HTR-8/SVneo (cell line): ENCODE measurements around the gene ZNF175.
"Not testable (repeated sequence)": the region's sequence is repeated elsewhere in the genome, so short reads cannot be mapped to it uniquely, and the experiment has no call there.

Source experiments
- DNase-seq: peaks from one replicate; pipeline ENCODE4 v3.0.0; 2011; ENCODE audit warnings: low spot score, mixed read lengths; ENCODE audit not compliant: insufficient read length
- FAIRE-seq: peaks from 2 replicates; lab custom pipeline; 2011; peaks lifted over from hg19 to GRCh38; lab: Jason Lieb, UNC

ZNF175 gene

DNA sequence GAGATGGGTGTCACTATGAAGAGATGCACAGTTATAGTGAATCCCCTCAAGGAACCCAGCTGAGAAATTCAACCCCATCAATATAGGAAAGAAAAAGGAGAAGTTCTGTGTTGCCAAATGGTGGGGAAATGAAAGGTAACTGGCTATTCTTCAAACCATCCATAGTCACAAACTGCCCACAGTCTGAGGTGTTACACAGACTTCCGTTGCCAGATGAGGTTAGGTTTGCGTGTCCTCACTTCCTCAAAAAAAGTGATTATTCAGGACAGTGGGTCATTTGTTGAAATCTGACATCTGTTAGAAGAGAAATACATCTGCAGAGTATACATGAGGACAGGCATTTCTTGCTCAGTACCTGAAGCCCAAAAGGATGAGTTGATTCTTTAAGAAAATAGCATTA is 50.1 kb downstream of the ZNF175 start:
- no peak for DNase-seq
- no peak for FAIRE-seq

DNA sequence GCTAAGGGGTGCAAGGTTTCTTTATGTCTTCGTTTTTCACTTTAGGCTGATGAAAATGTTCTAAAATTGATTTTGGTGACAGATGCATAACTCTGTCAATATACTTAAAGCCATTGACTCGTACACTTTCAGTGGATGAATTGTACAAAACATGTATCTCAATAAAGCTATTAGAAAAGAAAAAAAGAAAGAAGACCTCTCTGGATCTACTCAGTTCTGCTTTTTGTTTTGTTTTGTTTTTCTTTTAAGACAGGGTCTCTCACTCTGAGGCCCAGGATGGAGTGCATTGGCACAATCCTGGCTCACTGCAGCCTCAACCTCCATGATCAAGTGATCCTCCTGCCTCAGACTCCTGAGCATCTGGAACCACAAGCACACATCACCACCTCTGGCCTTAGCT is 55.6 kb downstream of the ZNF175 start:
- FAIRE-seq (no peak), DNase-seq (no peak)

DNA sequence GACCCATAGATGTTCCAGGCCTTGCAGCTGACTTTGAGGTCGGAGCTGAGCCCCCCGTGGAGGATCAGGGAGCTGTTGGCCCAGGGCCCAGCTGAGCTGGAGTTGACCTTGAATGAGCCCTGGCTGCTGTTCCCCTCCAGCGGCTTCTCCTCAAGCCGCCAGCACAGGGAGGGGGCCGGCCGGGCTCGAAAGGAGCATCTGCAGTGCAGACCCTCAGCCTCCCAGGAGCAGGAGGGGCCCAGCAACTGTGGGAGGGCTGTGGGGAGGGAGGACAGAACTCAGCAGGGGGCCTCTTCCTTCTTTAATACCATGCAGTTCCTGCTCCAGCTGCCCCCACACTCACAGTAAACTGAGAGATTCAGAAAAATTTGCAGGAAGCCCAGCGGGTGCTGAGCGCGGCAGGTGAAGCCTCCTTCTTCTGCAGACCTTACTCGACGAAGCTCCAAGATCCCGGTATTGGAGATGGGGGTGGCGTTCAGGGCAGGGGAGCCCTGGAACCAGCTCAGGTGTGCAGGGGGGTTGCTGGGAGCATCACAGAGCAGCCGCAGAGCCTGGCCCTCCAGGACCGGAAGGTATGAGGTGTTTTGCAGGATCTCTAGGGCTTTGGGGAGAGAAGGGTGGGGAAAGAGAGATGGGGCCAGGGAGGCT is 56.5 kb downstream of the ZNF175 start:
- FAIRE-seq (no peak), DNase-seq (no peak)

DNA sequence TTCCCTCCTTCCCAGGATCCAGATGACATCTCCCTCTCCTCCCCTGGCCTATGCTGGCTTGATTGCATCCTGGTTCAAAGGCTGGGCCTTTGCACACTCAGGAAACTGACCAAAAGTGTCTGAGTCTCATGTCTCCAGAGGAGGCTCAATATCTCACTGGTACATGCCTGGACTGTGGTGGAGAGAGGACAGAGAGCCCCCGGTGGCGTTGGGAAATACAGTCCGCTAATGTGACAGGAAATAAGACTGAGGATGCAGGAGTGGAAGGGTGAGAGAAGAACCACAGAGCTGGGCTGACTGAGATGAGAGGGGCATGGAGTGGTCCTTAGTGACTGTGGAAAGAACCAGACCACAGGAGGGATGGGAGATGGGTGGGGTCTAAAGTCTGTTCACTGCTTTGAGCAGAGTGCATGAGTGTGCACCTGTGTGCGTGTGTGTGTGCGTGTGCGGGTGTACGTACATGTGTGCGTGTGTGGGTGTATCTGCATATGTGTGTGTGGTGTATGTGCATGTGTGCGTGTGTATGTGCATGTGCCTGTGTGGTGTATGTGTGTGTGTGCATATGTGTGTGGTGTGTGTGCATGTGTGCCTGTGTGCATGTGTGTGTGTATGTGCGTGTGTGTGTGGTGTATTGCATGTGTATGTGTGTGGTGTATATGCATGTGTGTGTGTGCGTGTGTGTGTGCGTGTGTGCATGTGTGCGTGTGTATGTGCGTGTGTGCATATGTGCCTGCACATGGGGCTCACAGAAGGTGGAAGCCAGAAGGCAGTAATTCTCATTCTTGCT is 57.3 kb downstream of the ZNF175 start:
- FAIRE-seq (peak; percentile 95), DNase-seq (no peak)

DNA sequence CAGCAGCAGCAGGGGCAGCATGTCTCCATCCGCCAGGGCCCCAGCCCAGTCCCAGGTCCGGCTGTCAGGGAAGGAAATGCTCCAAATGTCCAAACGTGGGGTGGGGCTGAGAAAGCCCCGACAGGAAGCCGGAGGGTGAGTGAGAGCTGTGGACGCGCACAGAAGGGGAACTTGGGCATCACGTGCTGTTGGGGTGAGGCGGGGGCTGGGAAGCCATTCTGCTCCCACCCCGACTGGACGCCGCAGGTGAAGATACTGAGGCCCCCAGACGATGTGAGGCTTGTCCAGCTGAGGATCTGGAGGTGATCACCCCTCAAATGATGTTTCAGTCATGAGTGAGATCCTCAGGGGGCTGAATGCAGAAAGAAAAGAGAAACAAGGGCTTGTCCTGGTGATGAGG is 59.2 kb downstream of the ZNF175 start, which contains the start of gene SIGLEC5:
SIGLEC5 (minus strand) TSS at position 87 of the 400 bp plus-strand sequence; CDS start at position 21, 66 bp downstream.
- FAIRE-seq, DNase-seq: not testable (repeated sequence)

DNA sequence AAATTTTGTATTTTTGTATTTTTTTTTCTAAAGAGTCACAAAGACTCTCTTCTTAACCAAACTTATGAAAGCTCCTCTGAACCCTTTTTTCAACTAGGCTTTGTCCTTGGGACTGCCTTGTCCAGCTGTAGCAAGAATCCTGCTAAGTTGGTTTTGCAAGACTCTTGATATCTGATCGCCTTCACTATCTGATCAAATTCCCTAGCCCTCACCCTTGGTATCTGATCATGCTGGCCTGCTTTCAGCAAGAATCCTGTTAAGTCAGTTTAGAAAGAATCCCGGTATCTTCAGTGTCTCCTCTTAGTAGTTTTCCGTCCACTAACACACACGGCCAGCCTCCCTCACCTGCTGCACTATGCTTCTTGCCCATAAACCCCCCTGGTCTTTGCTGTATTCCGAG is 61.0 kb downstream of the ZNF175 start:
- FAIRE-seq = no peak
- no peak for DNase-seq

DNA sequence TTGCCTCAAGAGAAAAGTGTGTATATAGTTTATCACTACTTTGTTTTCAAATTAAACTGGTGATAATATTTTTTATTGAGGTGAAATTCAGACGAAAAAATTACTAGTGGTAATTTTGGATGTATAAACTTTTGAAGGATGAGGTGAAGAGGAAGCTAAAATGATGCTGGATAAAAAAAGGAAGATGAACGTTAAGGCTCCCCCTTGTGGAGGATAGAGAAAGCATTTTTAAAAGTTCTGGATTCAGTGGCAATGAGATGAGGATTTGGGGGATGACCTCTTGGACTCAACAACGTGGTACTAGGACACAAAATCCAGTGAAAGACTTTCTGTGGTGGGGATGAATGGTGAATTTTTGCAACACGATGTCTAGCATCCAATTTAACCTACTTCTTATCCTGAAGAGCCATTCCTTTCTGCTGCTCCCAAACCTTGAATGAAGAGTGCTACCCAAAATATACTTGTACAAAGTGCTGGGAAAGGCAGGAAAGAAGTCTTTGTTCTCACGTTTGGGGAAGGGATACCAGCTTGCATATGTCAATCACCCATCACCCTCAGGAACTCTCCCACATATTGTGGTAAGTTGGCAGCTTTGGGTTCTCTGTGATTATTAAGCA is 66.4 kb downstream of the ZNF175 start:
- FAIRE-seq = no peak

DNA sequence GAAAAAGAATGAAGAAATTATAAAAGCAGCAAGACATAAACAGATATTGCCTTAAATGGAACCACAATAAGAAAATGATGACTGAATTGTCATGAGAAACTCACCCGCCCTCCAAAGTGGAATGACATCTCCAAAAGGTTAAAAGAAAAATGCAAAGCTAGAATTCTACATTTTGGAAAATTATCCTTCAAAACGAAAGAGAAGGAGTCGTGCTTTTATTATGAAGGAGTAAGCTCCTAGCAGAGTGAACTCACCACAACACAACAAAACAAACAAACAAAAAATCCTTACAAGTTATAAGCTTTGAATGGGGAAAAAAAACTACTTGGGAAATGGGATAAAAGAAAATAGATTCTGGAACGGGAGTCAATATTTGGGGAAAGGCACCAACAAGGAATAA is 68.8 kb downstream of the ZNF175 start:
- FAIRE-seq (no peak), DNase-seq (no peak)

More for the DNA sequence above, 66.4 kb downstream of the ZNF175 start:
- DNase-seq = no peak

DNA sequence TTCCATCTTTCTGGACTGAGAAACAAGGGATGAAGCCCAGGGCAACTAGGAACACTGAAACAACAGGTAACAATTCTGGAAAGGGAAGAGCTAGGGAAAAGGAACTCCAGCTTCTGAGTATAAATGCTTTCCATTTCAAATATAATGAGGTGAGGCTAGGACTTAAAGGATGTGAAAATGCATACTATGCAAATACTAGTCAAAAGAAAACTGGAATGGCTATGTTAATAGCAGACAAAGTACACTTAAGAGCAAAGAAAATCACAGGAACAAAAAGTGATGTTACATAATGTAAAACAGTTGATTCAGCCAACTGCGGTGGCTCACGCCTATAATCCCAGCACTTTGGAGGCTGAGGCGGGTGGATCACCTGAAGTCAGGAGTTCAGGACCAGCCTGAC is 69.3 kb downstream of the ZNF175 start:
- FAIRE-seq (no peak), DNase-seq (no peak)

DNA sequence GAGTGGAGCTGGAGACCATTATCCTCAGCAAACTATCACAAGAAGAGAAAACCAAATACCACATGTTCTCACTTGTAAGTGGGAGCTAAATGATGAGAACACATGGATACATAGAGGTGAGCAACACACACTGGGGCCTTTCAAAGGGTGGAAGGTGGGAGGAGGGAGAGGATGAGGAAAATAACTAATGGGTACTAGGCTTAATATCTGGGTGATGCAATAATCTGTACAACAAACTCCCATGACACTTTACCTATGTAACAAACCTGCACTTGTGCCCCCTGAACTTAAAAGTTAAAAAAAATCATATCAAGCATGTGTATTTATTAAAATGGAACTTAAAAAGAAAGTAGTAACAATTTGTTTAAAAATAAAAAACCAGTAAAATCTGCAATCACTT is 70.6 kb downstream of the ZNF175 start:
- FAIRE-seq (no peak), DNase-seq (no peak)
